ENCODE results near the gene AGBL1.

AGBL1 gene

GRCh38 chr15:86912661-86913060, 833.0 kb downstream of the AGBL1 start:
- TF ChIP-seq CTCF (IDR thresholded peaks at IDR 0.05; ENCODE audit: borderline replicate concordance, insufficient read depth, low read depth, low read length), result no peak
- no peak overlapping the region for H3K4me3 ChIP-seq (ENCODE audit: low read depth, low read length)

- H3K4me3 ChIP-seq (ENCODE audit: low read depth, low read length), result no peak overlapping the region
- TF ChIP-seq CTCF (IDR thresholded peaks at IDR 0.05; ENCODE audit: borderline replicate concordance, insufficient read depth, low read depth, low read length), result 0 out of 2 replicates have a peak, but pooled peaks have one; percentile 4
Observed at GRCh38 chr15:86915811-86916331, 836.2 kb downstream of the AGBL1 start.

- no peak overlapping the region for H3K4me3 ChIP-seq (ENCODE audit: low read depth, low read length)
- no peak for TF ChIP-seq CTCF (IDR thresholded peaks at IDR 0.05; ENCODE audit: borderline replicate concordance, insufficient read depth, low read depth, low read length)
Observed at GRCh38 chr15:86916671-86917360, 837.1 kb downstream of the AGBL1 start.

GRCh38 chr15:86917361-86917671, 837.6 kb downstream of the AGBL1 start:
- no peak for TF ChIP-seq CTCF (IDR thresholded peaks at IDR 0.05; ENCODE audit: borderline replicate concordance, insufficient read depth, low read depth, low read length)
- H3K4me3 ChIP-seq (ENCODE audit: low read depth, low read length), result no peak overlapping the region

- no peak for TF ChIP-seq CTCF (IDR thresholded peaks at IDR 0.05; ENCODE audit: borderline replicate concordance, insufficient read depth, low read depth, low read length)
Observed at GRCh38 chr15:86919581-86919980, 839.9 kb downstream of the AGBL1 start.

GRCh38 chr15:86929461-86929860, 849.8 kb downstream of the AGBL1 start:
- TF ChIP-seq CTCF (IDR thresholded peaks at IDR 0.05; ENCODE audit: borderline replicate concordance, insufficient read depth, low read depth, low read length), result no peak
- H3K4me3 ChIP-seq (ENCODE audit: low read depth, low read length), result no peak overlapping the region

More at GRCh38 chr15:86919581-86919980, 839.9 kb downstream of the AGBL1 start:
- H3K4me3 ChIP-seq (ENCODE audit: low read depth, low read length), result no peak overlapping the region

GRCh38 chr15:86932456-86932855, 852.8 kb downstream of the AGBL1 start:
- no peak for TF ChIP-seq CTCF (IDR thresholded peaks at IDR 0.05; ENCODE audit: borderline replicate concordance, insufficient read depth, low read depth, low read length)
- H3K4me3 ChIP-seq (ENCODE audit: low read depth, low read length), result no peak overlapping the region

Measured in GM12875 (cell line).